Breast epithelium (tissue), 4 donors: ENCODE data around the gene PLCL2. TPM values are rescaled to one million over a fixed set of nuclear protein-coding genes. Genes with fewer than 3 reads are reported as not detected.

Source experiments
- DNase-seq, 2 donors: peaks; one replicate each; pipeline ENCODE4 v3.0.0-alpha.2; 2019; ENCODE audit warnings: low spot score in 2 of 2
- H3K27ac ChIP-seq, 2 donors: fragments of 200-600 bp; sonication (generic) in 1 of 2; one replicate each; pipeline ENCODE4 v1.5.1; 2016 to 2019; ENCODE audit warnings: mild to moderate bottlenecking in 1 of 2
- H3K27me3 ChIP-seq, 2 donors: fragments of 200-600 bp; sonication (generic) in 1 of 2; one replicate each; pipeline versions ENCODE4 v1.5.1 to v1.6.0; 2017 to 2019; ENCODE audit warnings: control low read depth in 1 of 2, mild to moderate bottlenecking in 1 of 2
- H3K36me3 ChIP-seq: fragments of 200-600 bp; one replicate; pipeline ENCODE4 v1.5.1; 2019
- H3K4me1 ChIP-seq, 2 donors: fragments of 200-600 bp; sonication (generic); one replicate each; pipeline ENCODE4 v1.5.1; 2016 to 2019; ENCODE audit warnings: control low read depth in 1 of 2
- H3K4me3 ChIP-seq, 3 donors: fragments of 200-600 bp; sonication (generic); 1 replicate in 2 of 3; 2 replicates in 1 of 3; pipeline ENCODE4 v1.5.1; 2016 to 2019; ENCODE audit warnings: mild to moderate bottlenecking in 3 of 3, moderate library complexity in 2 of 3
- H3K9me3 ChIP-seq, 2 donors: fragments of 200-600 bp; sonication (generic) in 1 of 2; one replicate each; pipeline ENCODE4 v1.5.1; 2016 to 2019; ENCODE audit warnings: control low read depth in 1 of 2
- POLR2A ChIP-seq: fragments of 450-650 bp; IDR thresholded peaks from one replicate; pipeline ENCODE4 v1.6.1; 2016; ENCODE audit warnings: antibody characterized with exemption, mild to moderate bottlenecking, moderate library complexity
- POLR2AphosphoS5 ChIP-seq, 3 donors: sonication (generic); formaldehyde crosslinking; IDR thresholded peaks; one replicate each; pipeline ENCODE4 v1.6.1; 2017; ENCODE audit warnings: antibody characterized with exemption in 3 of 3
- intact Hi-C: fragments of 100-400 bp; cut with DNase I; formaldehyde crosslinking; loops from one replicate; pipeline ENCODE4 v1.15.1; 2023; ENCODE audit warnings: low total_unique reads
- total RNA-seq, 3 donors: library from RNA; depleted of rRNA; stranded (reverse); fragments of >200 nt; gene quantifications; one replicate each; pipeline ENCODE4 v1.1.0, GENCODE V29; 2016
- TF ChIP-seq, protein P1 (sequence below), 3 donors: fragments of 450-650 bp; IDR thresholded peaks; one replicate each; pipeline ENCODE4 v1.5.1; 2016 to 2017; ENCODE audit warnings: antibody characterized with exemption in 3 of 3, mild to moderate bottlenecking in 3 of 3, moderate library complexity in 3 of 3

PLCL2 gene
- total RNA-seq, 3 donors from 2014 or later: 7.8 to 21.9 (median 17.0) TPM

GRCh38 chr3:16909802-16910201, 25.0 kb downstream of the PLCL2 start:
- no peaks in the 10 kb centered on the region for H3K4me1 ChIP-seq
- TF ChIP-seq POLR2AphosphoS5 (IDR thresholded peaks at IDR 0.05) (no peak), POLR2A (no peak)
- TF ChIP-seq, protein P1, sequence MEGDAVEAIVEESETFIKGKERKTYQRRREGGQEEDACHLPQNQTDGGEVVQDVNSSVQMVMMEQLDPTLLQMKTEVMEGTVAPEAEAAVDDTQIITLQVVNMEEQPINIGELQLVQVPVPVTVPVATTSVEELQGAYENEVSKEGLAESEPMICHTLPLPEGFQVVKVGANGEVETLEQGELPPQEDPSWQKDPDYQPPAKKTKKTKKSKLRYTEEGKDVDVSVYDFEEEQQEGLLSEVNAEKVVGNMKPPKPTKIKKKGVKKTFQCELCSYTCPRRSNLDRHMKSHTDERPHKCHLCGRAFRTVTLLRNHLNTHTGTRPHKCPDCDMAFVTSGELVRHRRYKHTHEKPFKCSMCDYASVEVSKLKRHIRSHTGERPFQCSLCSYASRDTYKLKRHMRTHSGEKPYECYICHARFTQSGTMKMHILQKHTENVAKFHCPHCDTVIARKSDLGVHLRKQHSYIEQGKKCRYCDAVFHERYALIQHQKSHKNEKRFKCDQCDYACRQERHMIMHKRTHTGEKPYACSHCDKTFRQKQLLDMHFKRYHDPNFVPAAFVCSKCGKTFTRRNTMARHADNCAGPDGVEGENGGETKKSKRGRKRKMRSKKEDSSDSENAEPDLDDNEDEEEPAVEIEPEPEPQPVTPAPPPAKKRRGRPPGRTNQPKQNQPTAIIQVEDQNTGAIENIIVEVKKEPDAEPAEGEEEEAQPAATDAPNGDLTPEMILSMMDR (IDR thresholded peaks at IDR 0.05): no peak
- no peak overlapping the region for H3K4me3 ChIP-seq
- no peaks in the 10 kb centered on the region for H3K9me3 ChIP-seq
- no peaks in the 10 kb centered on the region for H3K36me3 ChIP-seq
- intact Hi-C loops: no loop called here
- DNase-seq: no peak
- H3K27me3 ChIP-seq: no peaks in the 10 kb centered on the region
- no peak overlapping the region for H3K27ac ChIP-seq

DNA sequence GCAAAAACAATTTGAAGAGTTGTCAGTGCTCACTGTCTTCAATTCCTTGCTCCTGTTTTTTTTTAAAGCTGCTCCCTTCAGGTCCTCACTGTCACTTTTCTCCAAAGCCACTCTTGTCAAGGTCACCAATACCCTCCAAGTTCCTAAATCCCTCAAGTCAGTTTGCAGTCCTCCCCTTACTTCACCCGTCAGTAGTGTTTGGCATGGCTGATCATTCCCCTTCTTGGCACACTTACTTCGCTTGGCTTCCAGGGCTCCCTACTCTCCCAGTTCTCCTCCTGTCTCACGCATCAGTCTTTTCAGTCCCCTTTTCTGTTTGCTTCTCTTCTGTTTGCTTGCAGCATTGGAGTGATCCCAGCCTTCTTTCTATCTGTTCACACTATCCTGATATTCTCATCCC, 25.5 kb downstream of the PLCL2 start:
- Histone ChIP-seq H3K27ac (no peak overlapping the region), H3K4me3 (no peak overlapping the region), H3K9me3 (no peaks in the 10 kb centered on the region), H3K27me3 (no peaks in the 10 kb centered on the region), H3K36me3 (no peaks in the 10 kb centered on the region), H3K4me1 (no peaks in the 10 kb centered on the region)
- intact Hi-C loops: no loop called here
- no peak for DNase-seq
- no peak for TF ChIP-seq POLR2A

GRCh38 chr3:16911916-16912315, 27.2 kb downstream of the PLCL2 start:
- intact Hi-C loops: no loop called here
- DNase-seq: no peak
- no peaks in the 10 kb centered on the region for H3K4me1 ChIP-seq
- H3K36me3 ChIP-seq: no peaks in the 10 kb centered on the region
- TF ChIP-seq, protein P1 (IDR thresholded peaks at IDR 0.05): no peak
- TF ChIP-seq POLR2AphosphoS5 (IDR thresholded peaks at IDR 0.05): no peak
- H3K9me3 ChIP-seq: no peaks in the 10 kb centered on the region
- H3K27ac ChIP-seq: no peak overlapping the region
- H3K27me3 ChIP-seq: no peaks in the 10 kb centered on the region
- no peak overlapping the region for H3K4me3 ChIP-seq

DNA sequence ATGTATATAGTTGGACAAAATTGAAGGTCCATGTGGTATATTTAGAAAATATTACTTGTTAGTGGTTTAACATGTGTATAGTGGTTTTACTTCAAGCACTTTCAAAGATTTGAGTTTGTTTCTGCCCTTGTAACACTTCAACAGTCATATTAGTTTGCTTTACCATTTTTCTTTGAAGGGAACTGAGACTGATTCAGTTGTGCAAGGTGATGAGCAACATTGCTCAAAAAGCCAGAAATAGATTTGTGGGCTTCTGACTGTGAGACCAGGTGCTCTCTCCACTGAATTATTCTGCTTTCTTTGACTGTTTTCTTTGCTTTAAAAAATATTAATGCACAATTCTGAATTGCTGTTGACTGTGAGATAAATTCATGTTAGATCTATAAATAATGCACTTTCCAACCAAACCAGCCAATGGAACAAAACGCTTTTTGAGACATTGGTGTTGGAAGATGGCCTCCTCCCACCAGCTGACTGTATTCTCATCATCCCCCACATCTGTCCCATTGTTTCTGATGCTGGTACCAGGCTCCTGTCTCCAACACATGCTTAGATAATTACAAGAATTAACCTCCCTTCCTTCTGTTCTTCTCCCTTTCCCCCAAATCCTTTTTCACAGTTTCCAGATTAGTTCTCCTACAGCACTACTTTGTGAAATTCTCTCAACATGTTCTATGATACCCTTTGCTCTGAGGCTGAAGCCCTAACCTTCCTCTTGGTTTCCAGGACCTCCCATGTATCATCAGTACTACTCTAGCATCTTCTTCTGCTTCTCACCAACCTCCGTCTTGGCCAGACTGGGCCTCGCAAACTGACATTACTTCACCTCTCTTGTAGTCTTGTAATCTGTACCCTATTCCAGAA, 27.9 kb downstream of the PLCL2 start:
- intact Hi-C loops: no loop called here
- TF ChIP-seq POLR2A: no peak
- TF ChIP-seq, protein P1 (IDR thresholded peaks at IDR 0.05): no peak
- no peak for TF ChIP-seq POLR2AphosphoS5 (IDR thresholded peaks at IDR 0.05)
- H3K4me3 ChIP-seq: no peak overlapping the region
- H3K27ac ChIP-seq: no peak overlapping the region
- no peaks in the 10 kb centered on the region for H3K36me3 ChIP-seq
- H3K9me3 ChIP-seq: no peaks in the 10 kb centered on the region
- H3K4me1 ChIP-seq: no peaks in the 10 kb centered on the region
- no peaks in the 10 kb centered on the region for H3K27me3 ChIP-seq
- no peak for DNase-seq

DNA sequence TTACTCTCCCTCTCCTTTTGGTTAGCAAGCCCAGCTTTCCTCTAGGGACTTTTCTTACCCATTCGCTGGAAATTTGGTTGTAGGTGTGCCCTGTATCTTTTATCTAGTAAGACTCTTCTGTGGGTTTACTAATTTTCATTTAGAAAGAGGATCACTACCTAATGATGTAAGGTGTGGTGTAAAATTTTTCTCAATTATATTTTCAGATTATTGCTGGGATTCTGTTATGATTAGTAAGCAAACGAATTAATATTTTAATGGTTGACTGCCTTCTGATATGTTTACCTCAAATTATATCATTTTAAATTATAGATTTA, 28.5 kb downstream of the PLCL2 start:
- no peaks in the 10 kb centered on the region for H3K36me3 ChIP-seq
- no peak overlapping the region for H3K27ac ChIP-seq
- DNase-seq: no peak
- no peaks in the 10 kb centered on the region for H3K9me3 ChIP-seq
- no peak overlapping the region for H3K4me3 ChIP-seq
- TF ChIP-seq POLR2A (no peak), POLR2AphosphoS5 (IDR thresholded peaks at IDR 0.05) (no peak)
- TF ChIP-seq, protein P1 (IDR thresholded peaks at IDR 0.05): no peak
- intact Hi-C loops: no loop called here
- H3K27me3 ChIP-seq: no peaks in the 10 kb centered on the region
- no peaks in the 10 kb centered on the region for H3K4me1 ChIP-seq
